Effector CD4-positive, alpha-beta T cell (primary cell): ENCODE measurements around the gene SLC27A4.
"Not testable (repeated sequence)": the region's sequence is repeated elsewhere in the genome, so short reads cannot be mapped to it uniquely, and the experiment has no call there.

ENCODE experiments used
- DNase-seq: peaks from one replicate; pipeline ENCODE4 v3.0.0-alpha.2; 2020

Gene SLC27A4

DNA sequence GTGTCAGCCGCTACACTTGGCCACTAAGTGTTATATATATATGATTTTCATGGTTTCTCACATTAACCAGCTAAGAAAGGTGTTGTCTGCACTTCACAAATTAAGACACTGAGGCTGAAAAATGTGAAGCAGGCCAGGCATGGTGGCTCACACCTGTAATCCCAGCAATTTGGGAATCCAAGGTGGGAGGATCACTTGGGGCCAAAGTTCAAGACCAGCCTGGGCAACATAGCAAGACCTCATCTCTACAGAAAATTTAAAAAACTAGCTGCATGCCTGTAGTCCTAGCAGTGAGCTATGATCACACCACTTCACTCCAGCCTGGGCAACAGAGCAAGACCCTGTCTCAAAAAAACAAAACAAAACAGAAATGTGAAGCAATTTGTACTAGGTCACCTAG, 15.9 kb upstream of the SLC27A4 start:
- DNase-seq: no peak

GRCh38 chr9:128325629-128326028, 14.7 kb upstream of the SLC27A4 start:
- DNase-seq: no peak

DNA sequence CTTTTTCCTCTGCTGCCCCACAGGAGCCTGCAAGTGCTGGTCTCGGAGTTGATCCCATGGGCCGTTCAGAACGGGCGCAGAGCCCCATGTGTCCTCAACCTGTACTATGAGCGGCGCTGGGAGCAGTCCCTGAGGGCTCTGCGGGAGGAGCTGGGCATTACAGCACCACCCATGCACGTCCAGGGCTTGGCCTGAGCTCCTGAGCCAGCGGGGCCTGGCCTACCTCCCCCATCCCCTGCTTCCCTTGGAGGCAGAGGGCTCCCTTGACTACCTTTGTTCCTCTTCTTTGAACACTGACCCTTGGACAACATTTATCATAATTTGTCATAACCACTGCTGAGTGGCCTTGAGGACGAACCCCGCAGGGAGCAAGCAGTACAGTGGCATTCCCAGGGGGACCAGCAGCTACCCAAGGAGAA, 6.9 kb upstream of the SLC27A4 start:
- no peak for DNase-seq

- no peak for DNase-seq
These were observed 5.2 kb upstream of the SLC27A4 start for GRCh38 chr9:128335161-128335560.

GRCh38 chr9:128335914-128336313, 4.4 kb upstream of the SLC27A4 start:
- no peak for DNase-seq

DNA sequence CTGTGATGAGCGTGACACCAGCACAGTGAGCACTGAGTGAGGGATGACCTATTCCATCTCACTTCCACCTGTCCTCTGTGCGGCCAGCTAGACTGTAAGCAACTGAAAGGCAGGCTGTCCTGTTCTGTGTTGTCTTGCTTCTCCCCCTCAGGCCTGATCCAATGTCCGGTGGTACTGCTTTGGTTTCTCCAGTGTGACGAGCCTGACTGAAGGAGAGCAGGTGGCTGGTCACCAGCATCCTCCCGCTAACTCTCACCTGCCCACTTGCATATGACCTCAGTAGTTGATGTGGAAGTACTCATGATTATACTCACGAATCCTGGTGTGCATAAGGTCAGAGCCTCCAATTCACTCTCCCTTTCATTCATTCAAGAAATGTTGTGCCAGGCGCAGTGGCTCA, 2.4 kb upstream of the SLC27A4 start:
- no peak for DNase-seq

- not testable (repeated sequence) for DNase-seq
These were observed 1.3 kb upstream of the SLC27A4 start for GRCh38 chr9:128338852-128339614.

- no peak for DNase-seq
These were observed 536 bp downstream of the SLC27A4 start for GRCh38 chr9:128340691-128341434.

GRCh38 chr9:128341435-128341849, 1.1 kb downstream of the SLC27A4 start:
- DNase-seq: peak; percentile 50

- no peak for DNase-seq
These were observed 2.8 kb downstream of the SLC27A4 start for GRCh38 chr9:128342971-128343680.

DNA sequence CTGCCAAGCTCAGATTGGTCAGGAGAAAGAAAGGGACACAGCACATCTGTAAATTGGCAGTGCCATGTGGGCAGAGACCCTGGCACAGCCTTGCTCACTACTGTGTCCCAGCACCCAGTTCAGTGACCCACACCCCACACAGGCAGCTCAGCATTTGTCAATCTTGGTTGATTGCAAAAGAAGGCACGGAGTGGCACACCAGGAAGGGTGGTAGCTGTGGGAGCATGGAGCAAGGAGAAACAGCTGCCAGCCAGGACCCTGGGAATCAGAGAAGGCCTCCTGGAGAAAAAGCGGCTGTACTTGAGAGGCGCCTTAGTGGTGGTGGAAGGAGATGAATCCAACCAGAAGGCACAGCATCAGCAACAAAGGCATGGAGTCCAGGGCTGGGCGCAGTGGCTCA, 3.5 kb downstream of the SLC27A4 start:
- no peak for DNase-seq

DNA sequence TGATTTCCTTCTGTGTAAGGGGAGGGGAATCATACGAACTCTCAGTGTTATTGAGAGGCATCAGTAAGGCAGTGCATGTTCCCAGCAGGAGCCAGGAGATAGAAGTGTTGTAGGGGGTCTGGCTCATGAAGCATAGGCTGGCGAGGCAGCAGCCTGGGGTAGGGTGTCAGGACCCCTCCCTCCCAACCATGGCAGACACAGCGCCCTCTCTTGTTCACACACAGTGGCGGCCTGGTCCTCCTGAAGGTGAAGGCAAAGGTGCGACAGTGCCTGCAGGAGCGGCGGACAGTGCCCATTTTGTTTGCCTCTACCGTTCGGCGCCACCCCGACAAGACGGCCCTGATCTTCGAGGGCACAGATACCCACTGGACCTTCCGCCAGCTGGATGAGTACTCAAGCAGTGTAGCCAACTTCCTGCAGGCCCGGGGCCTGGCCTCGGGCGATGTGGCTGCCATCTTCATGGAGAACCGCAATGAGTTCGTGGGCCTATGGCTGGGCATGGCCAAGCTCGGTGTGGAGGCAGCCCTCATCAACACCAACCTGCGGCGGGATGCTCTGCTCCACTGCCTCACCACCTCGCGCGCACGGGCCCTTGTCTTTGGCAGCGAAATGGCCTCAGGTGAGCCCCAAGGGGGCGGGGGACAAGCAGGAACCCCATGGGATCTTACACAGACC, 4.7 kb downstream of the SLC27A4 start:
- DNase-seq: no peak

DNA sequence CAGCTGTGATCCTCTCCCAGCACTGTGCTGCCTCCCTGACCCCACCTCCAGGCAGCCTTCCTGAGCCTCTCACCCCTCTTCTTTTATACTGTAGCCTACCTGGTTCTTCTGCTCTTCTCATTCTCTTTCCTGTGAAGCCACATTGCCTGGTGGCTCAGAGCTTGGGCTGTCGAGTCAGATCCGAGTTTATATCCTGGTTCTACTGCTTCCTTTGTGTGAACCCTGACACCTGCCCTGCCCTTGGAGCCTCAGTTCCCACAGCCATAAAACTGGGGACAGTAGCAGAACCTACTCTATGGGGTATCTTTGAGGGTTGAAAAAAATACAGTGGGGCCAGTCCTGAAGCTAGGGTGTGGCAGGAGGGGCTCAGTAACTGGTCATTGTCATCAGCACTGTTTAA, 8.8 kb downstream of the SLC27A4 start:
- no peak for DNase-seq

DNA sequence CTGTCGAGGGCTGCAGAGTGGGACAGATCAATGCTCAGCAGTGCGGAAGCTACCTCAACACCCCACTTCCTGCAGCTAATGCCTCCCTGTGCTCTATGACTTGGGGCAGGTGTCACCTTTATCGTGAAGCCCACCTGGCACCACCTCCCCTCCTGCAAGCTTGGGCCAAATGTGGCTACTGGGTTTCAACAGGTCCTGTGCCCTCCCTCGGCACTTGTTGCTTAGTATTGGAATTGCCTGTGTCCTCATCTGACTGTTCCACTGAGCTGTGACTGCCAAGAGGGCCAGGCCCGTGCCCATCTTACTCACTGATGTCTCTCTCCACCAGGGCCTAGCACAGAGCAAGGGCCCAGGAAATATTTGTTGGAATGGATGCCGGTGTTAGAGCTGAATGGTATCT, 9.4 kb downstream of the SLC27A4 start:
- DNase-seq: no peak

DNA sequence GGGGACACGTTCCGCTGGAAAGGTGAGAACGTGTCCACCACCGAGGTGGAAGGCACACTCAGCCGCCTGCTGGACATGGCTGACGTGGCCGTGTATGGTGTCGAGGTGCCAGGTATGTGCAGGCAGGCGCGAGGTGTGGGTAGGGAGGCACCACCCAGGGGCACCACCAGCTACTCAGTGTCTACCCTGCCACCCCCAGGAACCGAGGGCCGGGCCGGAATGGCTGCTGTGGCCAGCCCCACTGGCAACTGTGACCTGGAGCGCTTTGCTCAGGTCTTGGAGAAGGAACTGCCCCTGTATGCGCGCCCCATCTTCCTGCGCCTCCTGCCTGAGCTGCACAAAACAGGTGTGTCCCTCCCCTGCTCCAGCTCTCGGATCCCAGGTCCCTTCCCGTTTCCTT, 15.1 kb downstream of the SLC27A4 start:
- no peak for DNase-seq

GRCh38 chr9:128358090-128358489, 17.8 kb downstream of the SLC27A4 start:
- no peak for DNase-seq

DNA sequence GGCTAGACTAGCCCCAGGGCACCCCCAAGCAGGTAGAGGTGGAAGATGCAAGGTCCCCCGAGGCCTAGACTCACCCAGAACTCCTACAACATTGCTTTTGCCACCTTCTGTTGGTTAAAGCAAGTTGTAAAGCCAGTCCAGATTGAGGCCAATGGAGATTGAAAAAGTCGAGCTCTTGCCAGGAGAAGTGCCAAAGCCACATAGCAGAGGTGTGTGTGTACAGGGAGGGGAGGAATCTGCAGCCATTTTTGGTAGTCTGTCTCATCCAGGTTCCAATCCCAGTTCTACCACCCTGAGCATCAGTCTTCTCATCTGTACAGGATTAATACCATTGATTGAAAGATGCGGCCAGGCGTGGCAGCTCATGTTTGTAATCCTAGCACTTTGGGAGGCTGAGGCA, 18.5 kb downstream of the SLC27A4 start:
- no peak for DNase-seq

DNA sequence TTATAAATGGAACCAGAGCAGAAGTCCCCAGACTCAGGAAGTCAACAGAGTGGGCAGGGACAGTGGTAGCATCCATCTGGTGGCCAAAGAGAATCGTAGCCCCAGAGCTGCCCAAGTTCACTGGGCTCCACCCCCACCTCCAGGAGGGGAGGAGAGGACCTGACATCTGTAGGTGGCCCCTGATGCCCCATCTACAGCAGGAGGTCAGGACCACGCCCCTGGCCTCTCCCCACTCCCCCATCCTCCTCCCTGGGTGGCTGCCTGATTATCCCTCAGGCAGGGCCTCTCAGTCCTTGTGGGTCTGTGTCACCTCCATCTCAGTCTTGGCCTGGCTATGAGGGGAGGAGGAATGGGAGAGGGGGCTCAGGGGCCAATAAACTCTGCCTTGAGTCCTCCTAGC, 20.5 kb downstream of the SLC27A4 start:
- no peak for DNase-seq

DNA sequence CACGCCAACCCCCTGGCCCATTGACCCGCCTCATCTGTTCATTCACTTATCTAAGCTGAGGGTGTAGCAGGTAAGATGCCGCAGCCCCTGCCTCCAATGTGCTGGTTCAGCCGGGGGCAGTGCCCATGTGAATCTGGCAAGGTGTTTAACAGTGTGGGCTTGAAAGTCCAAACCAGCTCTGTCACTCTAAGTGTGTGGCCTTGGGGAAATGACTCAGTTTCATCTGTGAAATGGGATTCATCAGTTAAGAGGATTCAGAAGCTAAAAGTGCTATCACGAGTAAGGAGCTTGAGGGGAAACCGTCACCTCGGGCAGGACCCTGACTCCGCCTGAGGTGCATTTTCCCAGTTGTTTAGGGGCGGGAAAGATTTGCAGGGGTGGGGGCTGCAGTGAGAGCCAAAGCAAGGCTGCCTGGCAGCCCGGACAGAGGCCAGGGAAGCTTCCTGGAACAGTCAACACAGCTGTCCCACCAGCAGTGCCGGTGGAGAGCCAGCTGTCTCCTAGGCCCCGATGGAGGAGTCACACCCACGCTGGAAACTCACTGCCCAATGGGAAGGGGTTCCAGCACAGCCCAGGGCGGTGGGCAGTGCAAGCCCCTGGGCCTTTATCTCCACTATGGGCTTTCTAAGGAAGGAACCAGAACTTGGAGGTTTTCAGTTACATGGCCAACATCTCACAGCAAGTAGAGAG, 21.1 kb downstream of the SLC27A4 start:
- no peak for DNase-seq

- peak; percentile 54 for DNase-seq
These were observed 21.8 kb downstream of the SLC27A4 start for GRCh38 chr9:128361986-128362646.

- DNase-seq: no peak
These were observed 22.4 kb downstream of the SLC27A4 start for GRCh38 chr9:128362774-128363173.

GRCh38 chr9:128365525-128365924, 25.2 kb downstream of the SLC27A4 start:
- DNase-seq: no peak
